Gastroesophageal sphincter (tissue), 4 donors: ENCODE measurements around the gene PDXK. TPM values are rescaled to one million over a fixed set of nuclear protein-coding genes. Genes with fewer than 3 reads are reported as not detected.

Experiments
- ATAC-seq: fragments of 150-250 bp; one replicate; pipeline ENCODE4 v1.9.1; 2016; ENCODE audit warnings: mild to moderate bottlenecking, moderate library complexity
- H3K27ac ChIP-seq, 4 donors: fragments of 200-600 bp; sonication (generic) in 3 of 4; 1 replicate in 3 of 4; 2 replicates in 1 of 4; pipeline ENCODE4 v1.5.1; 2016 to 2019
- H3K27me3 ChIP-seq: fragments of 200-600 bp; sonication (generic); one replicate; pipeline ENCODE4 v1.5.1; 2019
- H3K36me3 ChIP-seq, 2 donors: fragments of 200-600 bp; sonication (generic); one replicate each; pipeline ENCODE4 v1.5.1; 2019; ENCODE audit warnings: control low read depth in 1 of 2
- H3K4me1 ChIP-seq, 3 donors: fragments of 200-600 bp; sonication (generic); 1 replicate in 2 of 3; 2 replicates in 1 of 3; pipeline ENCODE4 v1.5.1; 2016 to 2019; ENCODE audit warnings: control low read depth in 2 of 3
- H3K4me3 ChIP-seq, 2 donors: fragments of 200-600 bp; sonication (generic); one replicate each; pipeline ENCODE4 v1.5.1; 2019; ENCODE audit warnings: mild to moderate bottlenecking in 1 of 2, moderate library complexity in 1 of 2
- H3K9me3 ChIP-seq, 3 donors: fragments of 200-600 bp; sonication (generic); one replicate each; pipeline ENCODE4 v1.5.1; 2017 to 2019; ENCODE audit warnings: control low read depth in 2 of 3
- CTCF ChIP-seq, 4 experiments: fragments of 200-600 bp in 2 of 4; fragments of 450-650 bp in 2 of 4; sonication (generic) in 1 of 4; IDR thresholded peaks; one replicate each; pipeline ENCODE4 v1.5.1; 2017 to 2019; ENCODE audit warnings: antibody characterized with exemption in 4 of 4, mild to moderate bottlenecking in 2 of 4, moderate library complexity in 2 of 4
- EP300 ChIP-seq: sonication (generic); formaldehyde crosslinking; IDR thresholded peaks from one replicate; pipeline ENCODE4 v1.6.1; 2017; ENCODE audit warnings: antibody characterized with exemption, mild to moderate bottlenecking
- POLR2A ChIP-seq, 2 donors: fragments of 450-650 bp; IDR thresholded peaks; one replicate each; pipeline ENCODE4 v1.6.1; 2017; ENCODE audit warnings: antibody characterized with exemption in 2 of 2, mild to moderate bottlenecking in 2 of 2, moderate library complexity in 1 of 2
- POLR2AphosphoS5 ChIP-seq: sonication (generic); formaldehyde crosslinking; IDR thresholded peaks from one replicate; pipeline ENCODE4 v1.6.1; 2017; ENCODE audit warnings: antibody characterized with exemption
- WGBS, 2 donors: methylation state at CpG; one replicate each; pipeline ENCODE4 v1.1.5; 2018; ENCODE audit warnings: low coverage in 1 of 2; 5-methylcytosine and 5-hydroxymethylcytosine counted together
- total RNA-seq, 4 donors: library from RNA; depleted of rRNA; stranded (reverse); fragments of >200 nt; gene quantifications; one replicate each; pipeline ENCODE4 v1.1.0, GENCODE V29; 2016

PDXK gene
- total RNA-seq, 4 donors from 2014 or later: 24.4 to 42.2 (median 33.0) TPM

GRCh38 chr21:43767984-43768867, 49.3 kb downstream of the PDXK start:
- Histone ChIP-seq H3K27me3 (no peaks in the 10 kb centered on the region), H3K4me1 (peaks cover 0 to 13% (median 2%) of the 10 kb centered on the region in 3 donors), H3K9me3 (no peaks in the 10 kb centered on the region), H3K4me3 (no peak overlapping the region), H3K36me3 (peaks cover 0 to 13% of the 10 kb centered on the region in 2 donors), H3K27ac (peak overlapping the region in 1 of 4 donors; percentile 42)
- peak; percentile 74 for ATAC-seq
- 69 to 88% methylated on average over 3 to 12 of the region's 34 CpGs for WGBS, 2 donors
- TF ChIP-seq CTCF (IDR thresholded peaks at IDR 0.05) (no peak), EP300 (no peak), POLR2A (IDR thresholded peaks at IDR 0.05) (no peak), POLR2AphosphoS5 (no peak)

GRCh38 chr21:43768868-43769167, 49.9 kb downstream of the PDXK start:
- H3K4me1 ChIP-seq: peaks cover 0 to 13% (median 2%) of the 10 kb centered on the region in 3 donors
- H3K36me3 ChIP-seq: peaks cover 0 to 17% of the 10 kb centered on the region in 2 donors
- no peaks in the 10 kb centered on the region for H3K27me3 ChIP-seq
- H3K4me3 ChIP-seq: no peak overlapping the region
- ATAC-seq: no peak
- H3K27ac ChIP-seq: no peak overlapping the region
- TF ChIP-seq EP300: no peak
- no peaks in the 10 kb centered on the region for H3K9me3 ChIP-seq
- WGBS, 2 donors: 79 to 86% methylated on average over 1 to 3 of the region's 8 CpGs

GRCh38 chr21:43769325-43769958, 50.5 kb downstream of the PDXK start:
- no peak overlapping the region for H3K27ac ChIP-seq
- no peak for ATAC-seq
- peaks cover 0 to 23% of the 10 kb centered on the region in 2 donors for H3K36me3 ChIP-seq
- H3K4me3 ChIP-seq: no peak overlapping the region
- peaks cover 0 to 19% (median 4%) of the 10 kb centered on the region in 3 donors for H3K4me1 ChIP-seq
- no peaks in the 10 kb centered on the region for H3K27me3 ChIP-seq
- 87 to 92% methylated on average over 2 to 3 of the region's 11 CpGs for WGBS, 2 donors
- TF ChIP-seq POLR2A (IDR thresholded peaks at IDR 0.05) (no peak), EP300 (no peak), CTCF (IDR thresholded peaks at IDR 0.05) (no peak), POLR2AphosphoS5 (no peak)
- no peaks in the 10 kb centered on the region for H3K9me3 ChIP-seq

- WGBS, 2 donors: 82 to 85% methylated on average over 10 to 13 of the region's 21 CpGs
- TF ChIP-seq EP300 (no peak), POLR2AphosphoS5 (no peak), CTCF (IDR thresholded peaks at IDR 0.05) (no peak), POLR2A (IDR thresholded peaks at IDR 0.05) (no peak)
- Histone ChIP-seq H3K9me3 (no peaks in the 10 kb centered on the region), H3K4me3 (no peak overlapping the region), H3K27ac (no peak overlapping the region), H3K27me3 (no peaks in the 10 kb centered on the region), H3K4me1 (peaks cover 0 to 26% (median 8%) of the 10 kb centered on the region in 3 donors), H3K36me3 (peaks cover 0 to 28% of the 10 kb centered on the region in 2 donors)
- no peak for ATAC-seq
These were observed 51.2 kb downstream of the PDXK start for GRCh38 chr21:43770066-43770655.

GRCh38 chr21:43771199-43771675, 52.3 kb downstream of the PDXK start:
- H3K27ac ChIP-seq: no peak overlapping the region
- 75% methylated on average over 6 of the region's 13 CpGs; no CpG with 5 or more reads in 1 of the 2 donors for WGBS, 2 donors
- no peaks in the 10 kb centered on the region for H3K27me3 ChIP-seq
- peaks cover 0 to 30% (median 8%) of the 10 kb centered on the region in 3 donors for H3K4me1 ChIP-seq
- TF ChIP-seq POLR2AphosphoS5 (no peak), CTCF (IDR thresholded peaks at IDR 0.05) (no peak), POLR2A (IDR thresholded peaks at IDR 0.05) (no peak), EP300 (no peak)
- no peak overlapping the region for H3K4me3 ChIP-seq
- no peaks in the 10 kb centered on the region for H3K9me3 ChIP-seq
- peaks cover 0 to 28% of the 10 kb centered on the region in 2 donors for H3K36me3 ChIP-seq
- ATAC-seq: no peak
